Bronchial epithelial cell (primary cell): Measurements from ENCODE around the gene FOXN3. TPM values are rescaled to one million over a fixed set of nuclear protein-coding genes. Genes with fewer than 3 reads are reported as not detected.

Experiments used
- DNase-seq: peaks from one replicate; pipeline ENCODE4 v3.0.0-alpha.2; 2010; ENCODE audit warnings: low read depth
- FAIRE-seq: peaks from 2 replicates; lab custom pipeline; 2011; peaks lifted over from hg19 to GRCh38; lab: Jason Lieb, UNC
- H3K27me3 ChIP-seq: 2 replicates; pipeline ENCODE4 v1.5.1; 2011; ENCODE audit warnings: low read length; ENCODE audit not compliant: control insufficient read depth, insufficient read depth
- H3K36me3 ChIP-seq: 2 replicates; pipeline ENCODE4 v1.5.1; 2011; ENCODE audit warnings: low read length; ENCODE audit not compliant: control insufficient read depth, insufficient read depth
- H3K4me3 ChIP-seq: 2 replicates; pipeline ENCODE4 v1.5.1; 2011; ENCODE audit warnings: mild to moderate bottlenecking, low read depth, low read length, control low read depth
- CTCF ChIP-seq: IDR thresholded peaks from 2 replicates; pipeline ENCODE4 v1.5.1; 2011; ENCODE audit warnings: mild to moderate bottlenecking, moderate library complexity, low read length, control low read depth, inconsistent platforms; ENCODE audit not compliant: insufficient read depth, severe bottlenecking
- total RNA-seq: library from RNA; depleted of rRNA; stranded (reverse); fragments of >200 nt; gene quantifications from 2 replicates; pipeline ENCODE4 v1.2.1, GENCODE V29; 2014

Gene FOXN3
- total RNA-seq, 1 donor from 2014 or later = 5.8 TPM

- Histone ChIP-seq H3K27me3 (no peaks in the 10 kb centered on the region), H3K4me3 (no peak overlapping the region), H3K36me3 (no peaks in the 10 kb centered on the region)
- DNase-seq (no peak), FAIRE-seq (no peak)
- TF ChIP-seq CTCF = no peak
Observed at GRCh38 chr14:89217891-89218290, 199.1 kb downstream of the FOXN3 start.

- no peaks in the 10 kb centered on the region for H3K27me3 ChIP-seq
- DNase-seq (no peak), FAIRE-seq (no peak)
- H3K4me3 ChIP-seq = no peak overlapping the region
- no peaks in the 10 kb centered on the region for H3K36me3 ChIP-seq
- no peak for TF ChIP-seq CTCF
Observed at GRCh38 chr14:89215531-89215930, 201.5 kb downstream of the FOXN3 start.

- FAIRE-seq = no peak
- DNase-seq = no peak
- H3K27me3 ChIP-seq = no peaks in the 10 kb centered on the region
- TF ChIP-seq CTCF = no peak
- no peaks in the 10 kb centered on the region for H3K36me3 ChIP-seq
- H3K4me3 ChIP-seq = no peak overlapping the region
Observed at GRCh38 chr14:89215114-89215513, 201.9 kb downstream of the FOXN3 start.

GRCh38 chr14:89214221-89214965 lies 202.6 kb downstream of the FOXN3 start:
- DNase-seq (peak; percentile 96), FAIRE-seq (peak; percentile 83)
- Histone ChIP-seq H3K36me3 (no peaks in the 10 kb centered on the region), H3K4me3 (no peak overlapping the region), H3K27me3 (no peaks in the 10 kb centered on the region)
- peak; percentile 30 for TF ChIP-seq CTCF

- Histone ChIP-seq H3K36me3 (no peaks in the 10 kb centered on the region), H3K4me3 (no peak overlapping the region), H3K27me3 (no peaks in the 10 kb centered on the region)
- DNase-seq = no peak
- no peak for TF ChIP-seq CTCF
- no peak for FAIRE-seq
Observed at GRCh38 chr14:89212386-89213235, 204.4 kb downstream of the FOXN3 start.
